ENCODE data around the gene PON2. TPM values are rescaled to one million over a fixed set of nuclear protein-coding genes. Genes with fewer than 3 reads are reported as not detected.

The PON2 gene
- total RNA-seq, 1 experiment from 2014 or later = 21.4 TPM

DNA sequence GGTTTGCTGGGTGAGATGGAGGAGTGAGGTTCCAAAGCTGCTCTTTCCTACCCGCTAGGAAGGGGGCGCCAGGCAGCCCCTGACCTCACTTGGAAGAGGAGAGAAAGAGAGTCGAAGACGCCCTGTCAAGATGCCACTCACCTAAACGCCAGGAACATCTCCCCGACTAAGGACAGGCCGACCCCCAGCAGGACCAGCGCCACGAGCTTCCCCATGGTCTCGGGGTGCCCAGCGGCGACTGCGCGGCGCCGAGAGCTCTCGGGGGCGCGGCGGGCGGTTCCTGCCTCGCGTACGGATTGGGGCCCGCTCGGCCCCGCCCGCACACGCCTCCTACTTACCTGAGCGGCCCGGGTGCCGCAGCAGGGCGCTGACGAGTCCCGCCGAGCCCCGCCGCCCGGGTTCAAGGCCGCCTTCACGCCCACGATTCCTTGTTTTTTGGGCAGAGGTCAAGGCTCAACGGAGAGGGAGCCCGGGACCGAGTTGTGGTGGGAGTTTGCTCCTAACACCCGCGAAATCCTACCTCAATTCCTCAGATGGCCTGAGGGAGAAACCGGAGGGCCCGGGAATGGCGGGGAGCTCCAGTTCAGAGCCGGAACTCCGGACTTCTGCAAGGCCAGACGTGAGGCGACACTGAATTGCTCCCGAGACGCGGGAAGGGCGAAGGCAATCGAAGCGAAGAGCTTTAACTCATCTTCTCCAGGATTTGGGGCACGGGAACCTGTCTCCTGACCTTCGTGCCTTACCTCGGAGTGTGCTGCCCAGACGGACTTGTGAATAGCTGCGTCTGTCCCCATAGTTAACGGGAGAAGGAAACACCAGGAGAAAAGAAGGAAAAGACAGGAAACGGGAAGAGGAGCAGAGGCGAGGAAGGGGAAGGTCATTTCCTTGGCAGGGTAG is 38.4 kb downstream of the PON2 start, which contains the start of gene PON3 (continued):
- TF ChIP-seq FOXP4 (CRISPR knock-in tag; IDR thresholded peaks at IDR 0.05) = no peak

DNA sequence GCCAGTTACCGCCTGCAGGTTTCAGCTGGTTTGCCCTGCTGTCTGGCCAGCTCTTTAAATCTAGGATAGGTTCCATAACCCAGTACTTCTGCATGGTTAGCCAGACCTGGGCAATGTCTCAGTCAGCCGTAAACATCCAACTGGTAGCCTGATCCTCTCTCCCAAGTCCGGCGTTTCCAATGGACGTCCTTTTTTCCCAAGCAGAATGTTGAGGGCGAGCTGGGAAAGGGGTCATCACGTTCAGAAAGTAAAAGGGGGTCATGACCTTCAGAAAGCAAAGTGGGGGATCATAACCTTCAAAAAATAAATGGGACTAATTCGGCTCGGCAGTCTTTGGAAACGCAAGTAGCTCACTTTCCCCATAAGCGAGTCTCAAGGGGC is 39.1 kb downstream of the PON2 start:
- peak overlapping the region; percentile 66 for H3K4me3 Mint-ChIP-seq

GRCh38 chr7:95394370-95394769 is 40.5 kb downstream of the PON2 start:
- TF ChIP-seq, protein P1, sequence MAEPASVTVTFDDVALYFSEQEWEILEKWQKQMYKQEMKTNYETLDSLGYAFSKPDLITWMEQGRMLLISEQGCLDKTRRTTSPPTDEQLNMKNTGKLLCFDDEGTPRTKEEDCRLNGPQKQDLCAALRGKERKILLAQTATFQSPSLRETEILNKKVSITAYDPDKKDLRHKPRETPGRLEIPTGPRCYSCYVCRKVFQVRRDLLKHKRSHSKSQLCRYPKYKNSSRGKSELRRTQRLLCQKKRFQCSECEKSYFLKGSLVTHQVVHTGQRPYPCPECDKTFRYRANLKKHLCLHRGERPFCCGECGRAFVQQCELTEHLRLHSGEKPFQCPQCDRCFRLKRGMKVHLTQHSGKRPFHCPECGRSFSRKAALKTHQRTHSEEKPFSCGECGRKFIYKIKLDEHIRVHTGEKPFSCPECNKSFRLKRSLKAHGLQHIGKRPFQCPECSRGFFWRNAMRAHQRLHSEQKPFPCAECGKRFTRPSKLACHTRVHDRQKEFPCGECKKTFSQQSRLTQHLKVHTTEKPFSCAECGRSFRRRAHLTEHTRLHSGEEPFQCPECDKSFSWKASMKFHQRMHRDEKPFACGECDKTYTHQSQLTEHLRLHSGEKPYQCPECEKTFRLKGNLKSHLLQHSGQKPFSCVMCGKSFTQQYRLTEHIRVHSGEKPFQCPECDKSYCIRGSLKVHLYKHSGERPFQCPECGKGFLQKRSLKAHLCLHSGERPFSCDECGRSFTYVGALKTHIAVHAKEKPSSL (CRISPR knock-in tag; conservative IDR thresholded peaks at IDR 0.05) = no peak
- TF ChIP-seq RORB (CRISPR knock-in tag; IDR thresholded peaks at IDR 0.05) = no peak
- no peak for TF ChIP-seq ZNF671 (CRISPR knock-in tag; IDR thresholded peaks at IDR 0.05)
- TF ChIP-seq, protein P2, sequence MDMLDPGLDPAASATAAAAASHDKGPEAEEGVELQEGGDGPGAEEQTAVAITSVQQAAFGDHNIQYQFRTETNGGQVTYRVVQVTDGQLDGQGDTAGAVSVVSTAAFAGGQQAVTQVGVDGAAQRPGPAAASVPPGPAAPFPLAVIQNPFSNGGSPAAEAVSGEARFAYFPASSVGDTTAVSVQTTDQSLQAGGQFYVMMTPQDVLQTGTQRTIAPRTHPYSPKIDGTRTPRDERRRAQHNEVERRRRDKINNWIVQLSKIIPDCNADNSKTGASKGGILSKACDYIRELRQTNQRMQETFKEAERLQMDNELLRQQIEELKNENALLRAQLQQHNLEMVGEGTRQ (CRISPR knock-in tag; IDR thresholded peaks at IDR 0.05) = no peak
- no peak for TF ChIP-seq SMAD3 (CRISPR knock-in tag; IDR thresholded peaks at IDR 0.05; ENCODE audit: borderline replicate concordance)
- TF ChIP-seq GRHL2 (CRISPR knock-in tag; IDR thresholded peaks at IDR 0.05; ENCODE audit: insufficient replicate concordance, severe bottlenecking) = no peak
- no peak for TF ChIP-seq NFE2L1 (CRISPR knock-in tag; IDR thresholded peaks at IDR 0.05)
- TF ChIP-seq CREB1 (CRISPR knock-in tag; IDR thresholded peaks at IDR 0.05) = no peak
- TF ChIP-seq NR3C1 (CRISPR knock-in tag; conservative IDR thresholded peaks at IDR 0.05; ENCODE audit: low read depth) = no peak
- no peak for TF ChIP-seq TEAD1 (CRISPR knock-in tag; IDR thresholded peaks at IDR 0.05)
- no peak for TF ChIP-seq ZNF423 (CRISPR knock-in tag; IDR thresholded peaks at IDR 0.05)
- TF ChIP-seq HMGA2 (CRISPR knock-in tag; IDR thresholded peaks at IDR 0.05) = no peak
- no peak for TF ChIP-seq KAT7 (CRISPR knock-in tag; IDR thresholded peaks at IDR 0.05; ENCODE audit: borderline replicate concordance)
- no peaks in the 10 kb centered on the region for H3K36me3 Mint-ChIP-seq
- ATAC-seq = no peak
- POLR2A ChIA-PET = no interaction called here
- peaks cover 15% of the 10 kb centered on the region for H3K27me3 Mint-ChIP-seq (ENCODE audit: low read depth)
- CTCF ChIA-PET = no interaction called here
- H3K9me3 Mint-ChIP-seq = no peaks in the 10 kb centered on the region
- H3K4me1 Mint-ChIP-seq = peaks cover 20% of the 10 kb centered on the region
- no peak overlapping the region for H3K4me3 Mint-ChIP-seq
- DNase-seq (ENCODE audit: low spot score) = no peak
- no peak overlapping the region for H3K27ac Mint-ChIP-seq

More for the DNA sequence above, 39.1 kb downstream of the PON2 start:
- no peak for DNase-seq (ENCODE audit: low spot score)
- TF ChIP-seq, protein P3, sequence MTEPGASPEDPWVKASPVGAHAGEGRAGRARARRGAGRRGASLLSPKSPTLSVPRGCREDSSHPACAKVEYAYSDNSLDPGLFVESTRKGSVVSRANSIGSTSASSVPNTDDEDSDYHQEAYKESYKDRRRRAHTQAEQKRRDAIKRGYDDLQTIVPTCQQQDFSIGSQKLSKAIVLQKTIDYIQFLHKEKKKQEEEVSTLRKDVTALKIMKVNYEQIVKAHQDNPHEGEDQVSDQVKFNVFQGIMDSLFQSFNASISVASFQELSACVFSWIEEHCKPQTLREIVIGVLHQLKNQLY (CRISPR knock-in tag; IDR thresholded peaks at IDR 0.05) = no peak
- no peak for TF ChIP-seq NFYB (CRISPR knock-in tag; conservative IDR thresholded peaks at IDR 0.05; ENCODE audit: low read depth)
- no peak for TF ChIP-seq KAT7 (CRISPR knock-in tag; IDR thresholded peaks at IDR 0.05; ENCODE audit: borderline replicate concordance)
- no peak for TF ChIP-seq TCF7 (CRISPR knock-in tag; IDR thresholded peaks at IDR 0.05; ENCODE audit: low read depth)
- TF ChIP-seq NFE2L1 (CRISPR knock-in tag; IDR thresholded peaks at IDR 0.05) = no peak
- TF ChIP-seq HMGA2 (CRISPR knock-in tag; IDR thresholded peaks at IDR 0.05) = no peak
- no peak for TF ChIP-seq SMAD3 (CRISPR knock-in tag; IDR thresholded peaks at IDR 0.05; ENCODE audit: borderline replicate concordance)
- Mint-ChIP-seq H3K4me1 (peaks cover 20% of the 10 kb centered on the region), H3K27ac (no peak overlapping the region), H3K36me3 (no peaks in the 10 kb centered on the region), H3K27me3 (ENCODE audit: low read depth) (peaks cover 15% of the 10 kb centered on the region), H3K9me3 (no peaks in the 10 kb centered on the region)
- peak; percentile 5; the same call in 1 of the 2 replicates for ATAC-seq
- POLR2A ChIA-PET = interaction anchor here (1.4 kb wide), 1 partner anchor 9 kb away, joined by 3 read pairs; no protein-coding TSS in a partner anchor
- CTCF ChIA-PET = interaction anchor here (0.5 to 3.5 kb wide), 42 partner anchors 11 to 960 kb away, joined by 3 to 36 read pairs (median 5); partner anchors contain the start of genes PON1 and PON2
